RPMI7951 (cell line): Measurements from ENCODE around the gene GTF3C6. TPM values are rescaled to one million over a fixed set of nuclear protein-coding genes. Genes with fewer than 3 reads are reported as not detected.
A peak's percentile ranks its signal among the peaks of the same experiment; 100 is the strongest.
"Not testable (repeated sequence)": the region's sequence is repeated elsewhere in the genome, so short reads cannot be mapped to it uniquely, and the experiment has no call there.

Source experiments
- DNase-seq: peaks from one replicate; pipeline ENCODE4 v3.0.0-alpha.2; 2012; ENCODE audit warnings: low read depth
- total RNA-seq: library from RNA; depleted of rRNA; stranded (reverse); fragments of >200 nt; shearing (Covaris generic); gene quantifications from 2 replicates; pipeline ENCODE4 v1.2.3, GENCODE V29; 2014; rRNA removed

GTF3C6 gene
- total RNA-seq, 1 experiment from 2014 or later, result 116 TPM

DNA sequence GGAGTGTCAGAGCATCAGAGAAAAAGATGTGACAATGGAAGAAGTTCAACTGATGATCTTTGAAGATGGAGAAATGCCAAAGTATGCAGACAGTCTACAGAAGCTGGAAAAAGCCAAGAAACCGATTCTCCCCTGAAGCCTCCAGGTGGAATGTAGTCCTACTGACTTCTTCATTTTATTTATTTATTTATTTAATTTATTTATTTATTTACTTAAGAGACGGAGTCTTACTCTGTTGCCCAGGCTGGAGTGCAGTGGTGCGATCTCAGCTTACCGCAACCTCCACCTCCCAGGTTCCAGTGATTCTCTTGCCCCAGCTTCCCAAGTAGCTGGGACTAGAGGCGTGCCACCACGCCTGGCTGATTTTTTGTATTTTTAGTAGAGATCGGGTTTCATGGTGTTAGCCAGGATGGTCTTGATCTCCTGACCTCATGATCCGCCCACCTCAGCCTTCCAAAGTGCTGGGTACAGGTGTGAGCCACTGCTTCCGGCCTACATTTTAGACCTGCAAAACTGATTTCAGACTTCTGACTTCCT is 21.1 kb downstream of the GTF3C6 start:
- no peak for DNase-seq

DNA sequence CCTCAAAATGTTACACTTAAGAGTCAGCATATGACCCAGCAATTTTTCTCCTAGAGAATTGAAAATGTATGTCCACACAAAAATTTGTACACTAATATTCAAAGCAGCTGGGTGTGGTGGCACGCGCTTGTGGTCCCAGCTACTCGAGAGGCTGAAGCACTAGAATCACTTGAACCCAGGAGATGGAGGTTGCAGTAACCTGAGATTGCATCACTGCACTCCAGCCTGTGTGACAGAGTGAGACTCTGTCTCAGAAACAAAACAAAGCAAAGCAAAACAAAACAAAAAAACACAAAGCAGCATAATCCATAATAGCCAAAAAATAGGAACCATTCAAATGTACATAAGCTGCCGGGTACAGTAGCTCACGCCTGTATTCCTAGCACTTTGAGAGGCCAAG is 21.7 kb downstream of the GTF3C6 start:
- DNase-seq, result no peak

DNA sequence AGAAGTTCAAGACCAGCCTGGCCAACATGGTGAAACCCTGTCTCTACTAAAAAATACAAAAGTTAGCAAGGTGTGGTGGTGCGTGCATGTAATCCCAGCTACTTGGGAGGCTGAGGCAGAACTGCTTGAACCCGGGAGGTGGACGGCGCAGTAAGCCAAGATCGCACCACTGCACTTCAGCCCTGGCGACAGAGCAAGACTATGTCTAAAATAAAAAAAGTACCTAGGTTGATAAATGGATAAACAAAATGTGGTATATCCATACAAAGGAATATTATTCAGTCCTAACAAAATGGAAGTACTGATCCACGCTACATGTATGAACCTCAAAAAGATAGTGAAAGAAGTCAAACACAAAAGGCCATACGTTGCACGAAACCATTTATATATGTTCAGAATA is 22.1 kb downstream of the GTF3C6 start:
- no peak for DNase-seq

DNA sequence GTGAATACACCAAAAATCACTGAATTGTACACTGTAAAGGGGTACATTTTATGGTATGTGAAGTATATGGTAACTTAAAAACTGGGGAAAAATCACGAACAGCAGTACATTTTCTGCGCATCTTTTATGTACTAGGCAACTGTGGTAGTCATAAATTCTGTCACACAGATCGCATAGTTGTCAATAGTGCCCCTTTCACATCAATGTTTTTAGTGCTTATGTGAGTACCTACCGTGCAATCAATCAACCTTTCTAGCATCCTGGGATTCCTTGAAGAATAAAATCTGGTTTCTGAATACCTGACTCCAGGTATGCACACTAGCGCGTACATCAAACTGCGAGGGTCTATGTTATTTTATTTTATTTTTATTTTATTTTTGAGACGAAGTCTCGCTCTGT is 22.7 kb downstream of the GTF3C6 start:
- DNase-seq, result no peak

DNA sequence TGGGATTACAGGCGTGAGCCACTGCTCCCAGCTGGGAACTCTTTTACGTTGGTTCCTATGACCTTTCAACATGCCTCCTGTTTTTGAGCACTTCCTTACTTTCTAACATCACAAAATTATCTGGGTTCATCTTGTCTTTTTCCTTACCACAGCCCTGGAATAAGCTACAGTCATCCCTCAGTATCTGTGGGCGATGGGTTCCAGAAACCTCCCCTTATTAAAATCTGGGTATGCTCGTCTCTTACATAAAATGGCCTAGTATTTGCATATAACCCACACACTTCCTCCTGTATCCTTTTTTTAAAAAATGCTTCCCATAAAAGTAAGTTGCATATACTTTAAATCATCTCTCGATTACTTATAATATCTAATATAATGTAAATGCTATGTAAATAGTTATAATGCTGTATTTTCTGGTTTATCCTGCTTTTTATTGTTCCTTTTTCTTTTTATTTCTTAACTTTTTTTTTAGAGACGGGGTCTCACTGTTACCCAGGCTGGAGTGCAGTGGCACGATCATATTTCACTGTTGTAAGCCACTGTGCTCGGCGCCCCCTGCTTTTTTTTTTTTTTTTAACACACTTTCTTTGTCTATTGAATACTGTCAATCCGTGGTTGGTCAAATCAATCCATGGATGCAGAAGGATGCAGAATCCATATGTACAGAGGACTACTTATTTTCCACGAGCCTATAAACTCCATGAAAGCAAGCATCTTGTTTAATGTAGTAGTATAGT is 32.5 kb downstream of the GTF3C6 start:
- DNase-seq, result no peak

DNA sequence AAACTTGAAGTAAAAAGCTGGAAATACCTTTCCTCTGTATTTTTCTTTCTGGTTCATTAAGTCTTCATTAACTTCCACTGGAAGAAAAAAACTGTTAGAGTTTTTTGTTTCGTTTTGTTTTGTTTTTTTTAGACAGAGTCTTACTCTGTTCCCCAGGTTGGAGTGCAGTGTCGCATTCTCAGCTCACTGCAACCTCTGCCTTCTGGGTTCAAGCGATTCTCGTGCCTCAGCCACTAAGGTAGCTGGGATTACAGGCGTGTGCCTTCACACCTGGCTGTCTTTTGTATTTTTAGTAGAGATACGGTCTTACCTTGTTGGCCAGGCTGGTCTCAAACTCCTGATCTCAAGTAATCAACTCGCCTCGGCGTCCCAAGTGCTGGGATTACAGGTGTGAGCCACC is 38.2 kb downstream of the GTF3C6 start:
- no peak for DNase-seq

DNA sequence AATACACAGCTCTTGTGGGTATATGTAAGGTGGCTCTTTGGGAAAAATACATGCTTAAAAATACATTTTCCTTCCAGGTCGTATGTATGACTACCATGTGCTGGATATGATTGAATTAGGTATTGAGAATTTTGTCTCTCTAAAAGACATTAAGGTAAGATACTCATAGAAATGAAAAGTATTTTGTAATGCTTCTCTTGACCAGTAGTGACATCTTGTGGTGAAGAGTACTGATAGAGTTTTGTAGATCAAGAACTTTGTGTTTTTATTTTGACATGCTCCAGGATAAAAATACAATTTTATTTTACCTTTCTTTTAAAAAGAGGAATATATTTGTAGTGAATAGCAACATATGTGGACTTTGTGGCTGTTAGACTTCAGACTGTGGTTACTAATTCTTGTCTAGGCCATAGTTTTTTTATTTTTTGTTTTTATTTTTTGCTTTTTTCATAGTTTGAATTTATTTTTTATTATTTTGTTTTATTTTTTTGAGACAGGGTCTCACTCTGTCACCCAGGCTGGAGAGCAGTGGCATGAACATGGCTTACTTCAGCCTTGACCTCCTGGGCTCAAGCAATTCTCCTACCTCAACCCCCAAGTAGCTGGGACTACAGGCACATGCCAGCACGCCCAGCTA is 41.2 kb downstream of the GTF3C6 start:
- DNase-seq, result peak; percentile 36

DNA sequence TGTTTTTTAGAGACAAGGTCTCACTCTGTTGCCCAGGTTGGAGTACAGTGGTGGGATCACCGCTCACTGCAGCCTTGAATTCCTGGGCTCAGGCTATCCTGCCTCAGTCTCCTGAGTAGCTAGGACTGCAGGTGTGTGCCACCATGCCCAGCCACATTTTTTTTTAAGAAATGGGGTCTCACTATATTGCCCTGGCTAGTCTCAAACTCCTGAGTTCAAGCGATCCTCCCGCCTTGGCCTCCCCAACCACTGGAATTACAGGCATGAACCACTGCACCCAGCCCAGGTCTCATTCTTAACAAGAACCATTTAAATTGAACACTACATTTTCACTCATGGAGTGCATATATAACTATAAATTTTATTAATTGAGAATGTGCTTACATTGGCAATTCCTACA is 43.8 kb downstream of the GTF3C6 start:
- no peak for DNase-seq

DNA sequence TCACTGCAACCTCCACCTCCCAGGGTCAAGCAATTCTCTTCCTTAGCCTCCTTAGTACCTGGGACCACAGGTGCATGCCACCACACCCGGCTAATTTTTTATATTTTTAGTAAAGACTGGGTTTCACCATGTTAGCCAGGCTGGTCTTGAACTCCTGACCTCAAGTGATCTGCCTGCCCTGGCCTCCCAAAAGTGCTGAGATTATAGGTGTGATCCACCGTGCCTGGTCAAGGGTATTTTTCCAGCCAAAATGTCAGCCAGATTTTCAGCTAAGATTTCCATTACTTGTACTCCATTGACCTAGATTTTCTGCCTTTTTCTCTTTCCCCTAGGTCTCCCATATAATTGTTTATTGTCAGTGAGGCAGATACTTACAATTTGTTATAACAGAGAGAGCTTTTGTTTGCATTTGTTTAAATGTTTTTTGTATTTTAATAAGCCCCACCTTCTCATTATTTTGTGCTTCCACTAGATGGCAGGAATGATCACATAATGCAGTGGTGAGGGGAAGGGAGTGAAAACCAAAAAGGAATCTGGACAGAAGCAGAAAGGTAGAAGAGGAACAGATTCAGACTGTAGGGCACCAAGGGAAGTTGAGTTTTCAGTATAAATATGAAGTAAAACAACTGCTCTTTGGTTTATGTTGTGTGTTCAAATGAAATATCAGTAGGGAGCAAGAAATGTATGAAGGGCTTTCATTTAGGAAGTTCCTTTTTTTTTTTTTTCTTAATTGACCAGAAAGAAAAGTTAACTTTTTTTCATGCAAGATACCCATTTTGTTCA is 53.0 kb downstream of the GTF3C6 start:
- DNase-seq, result peak; percentile 42

DNA sequence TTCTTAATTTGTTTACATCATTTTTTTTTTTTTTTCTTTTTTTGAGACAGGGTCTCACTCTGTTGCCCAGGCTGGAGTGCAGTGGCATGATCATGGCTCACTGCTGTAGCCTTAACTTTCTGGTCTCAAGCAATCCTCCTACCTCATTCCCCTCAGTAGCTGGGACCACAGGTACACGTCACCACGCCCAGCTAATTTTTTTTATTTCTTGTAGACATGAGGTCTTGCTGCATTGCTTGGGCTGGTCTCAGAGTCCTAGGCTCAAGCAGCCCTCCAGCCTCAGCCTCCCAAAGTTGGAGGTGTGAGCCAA is 53.6 kb downstream of the GTF3C6 start:
- DNase-seq, result no peak

DNA sequence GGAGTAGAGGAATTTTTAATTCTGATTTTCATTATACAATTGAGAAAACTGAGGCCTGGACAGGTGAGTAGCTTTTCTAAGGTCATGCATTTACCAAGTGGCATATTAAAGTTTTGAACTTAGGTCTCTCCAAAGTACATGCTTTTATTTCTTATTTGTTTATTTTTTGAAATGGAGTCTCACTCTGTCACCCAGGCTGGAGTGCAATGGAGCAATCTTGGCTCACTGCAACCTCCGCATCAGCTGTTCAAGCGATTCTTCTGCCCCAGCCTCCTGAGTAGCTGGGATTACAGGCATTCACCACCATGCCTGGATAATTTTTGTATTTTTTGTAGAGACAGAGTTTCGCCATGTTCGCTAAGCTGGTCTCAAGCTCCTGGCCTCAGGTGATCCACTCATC is 54.0 kb downstream of the GTF3C6 start:
- DNase-seq, result not testable (repeated sequence)

DNA sequence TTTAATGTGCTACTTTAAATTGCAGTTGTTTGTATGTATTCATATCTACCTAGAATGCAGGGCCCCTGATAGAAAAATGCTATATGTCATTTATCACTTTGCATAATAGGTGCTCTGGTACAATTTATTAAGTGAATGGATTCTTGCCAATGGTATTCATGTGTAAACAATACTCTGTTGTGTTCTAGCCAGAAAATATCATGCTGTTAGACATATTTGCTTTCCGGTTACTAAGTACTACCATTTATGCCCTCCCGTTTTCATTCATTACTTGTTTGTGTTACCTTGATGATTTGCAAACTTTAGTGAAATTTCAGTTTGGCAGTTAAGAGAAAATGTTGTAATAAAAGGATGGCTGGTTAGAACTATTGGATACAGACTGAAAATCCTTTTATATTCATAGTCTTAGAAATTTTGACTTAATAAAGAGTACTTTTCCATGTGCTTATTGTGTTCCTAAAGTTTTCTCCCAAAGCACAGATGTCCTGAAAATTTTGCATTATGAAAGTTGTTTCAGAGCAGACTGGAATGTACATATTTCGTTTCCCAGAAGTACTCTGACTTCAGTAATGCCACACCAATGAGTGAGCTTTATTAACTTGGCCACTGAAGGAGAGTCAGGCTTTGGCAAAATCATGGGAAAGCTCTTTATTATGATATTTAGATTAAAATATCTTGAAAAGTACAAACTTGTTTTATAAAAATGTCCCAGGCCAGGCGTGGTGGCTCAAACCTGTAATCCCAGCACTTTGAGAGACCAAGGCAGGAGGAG is 54.8 kb downstream of the GTF3C6 start:
- no peak for DNase-seq

DNA sequence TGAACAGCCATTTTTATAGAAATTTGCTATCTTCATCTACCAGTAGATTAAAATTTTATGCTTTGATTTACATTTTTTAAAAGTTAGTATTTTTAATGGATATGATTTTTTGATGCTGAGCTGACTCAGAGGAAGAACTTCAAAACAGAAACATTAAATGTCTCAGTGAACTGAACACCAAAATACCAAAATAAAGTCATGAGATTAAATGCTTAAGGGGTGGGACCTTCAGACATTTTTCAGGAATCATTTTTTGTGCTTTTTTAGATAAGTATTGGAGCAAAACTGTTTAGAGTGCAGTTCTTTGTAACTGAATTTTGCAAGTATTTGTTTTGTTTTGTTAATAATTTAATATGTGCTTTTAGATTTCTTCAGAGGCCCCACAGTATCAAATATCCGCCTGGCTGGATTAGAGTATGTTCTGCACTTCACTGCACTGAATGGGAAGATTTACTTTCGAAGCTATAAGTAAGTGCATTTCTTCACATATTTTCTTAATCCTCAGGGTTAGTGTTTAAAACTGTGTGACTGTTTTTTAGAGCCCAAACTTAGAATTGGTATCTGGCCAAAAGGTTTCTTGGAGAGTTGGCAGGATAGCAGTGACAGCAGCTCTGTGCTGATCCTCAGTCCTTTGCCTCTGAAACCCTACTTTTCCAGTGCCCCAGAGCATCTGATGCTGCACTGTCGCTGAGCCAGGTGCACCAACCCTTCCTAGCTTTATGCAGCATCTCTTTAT is 57.1 kb downstream of the GTF3C6 start:
- no peak for DNase-seq

DNA sequence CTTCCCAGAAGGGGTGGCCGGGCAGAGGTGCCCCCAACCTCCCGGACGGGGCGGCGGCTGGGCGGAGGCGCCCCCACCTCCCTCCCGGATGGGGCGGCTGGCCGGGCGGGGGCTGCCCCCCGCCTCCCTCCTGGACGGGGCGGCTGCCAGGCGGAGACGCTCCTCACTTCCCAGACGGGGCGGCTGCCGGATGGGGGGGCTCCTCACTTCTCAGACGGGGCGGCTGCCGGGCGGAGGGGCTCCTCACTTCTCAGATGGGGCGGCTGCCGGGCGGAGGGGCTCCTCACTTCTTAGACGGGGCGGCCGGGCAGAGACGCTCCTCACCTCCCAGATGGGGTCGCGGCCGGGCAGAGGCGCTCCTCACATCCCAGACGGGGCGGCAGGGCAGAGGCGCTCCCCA is 58.7 kb downstream of the GTF3C6 start:
- not testable (repeated sequence) for DNase-seq

Other genes starting within 250 kb of the GTF3C6 start
- 14.5 and 18.6 TPM in 2 replicates for gene CDK19, start 143.2 kb upstream of the GTF3C6 start, total RNA-seq
- gene AMD1, start 83.9 kb upstream of the GTF3C6 start, total RNA-seq, result 95.2 and 123 TPM in 2 replicates
- gene RPF2, start 23.3 kb downstream of the GTF3C6 start, total RNA-seq, result 55.0 and 66.9 TPM in 2 replicates
- gene SLC16A10, start 128.8 kb downstream of the GTF3C6 start, total RNA-seq, result 0.10 TPM in 1 of 2 replicates, not detected in the other